Mucosa of descending colon (tissue), 3 donors: ENCODE data around the gene HOXA9. TPM values are rescaled to one million over a fixed set of nuclear protein-coding genes. Genes with fewer than 3 reads are reported as not detected.
A peak's percentile ranks its signal among the peaks of the same experiment; 100 is the strongest.

ENCODE experiments used
- ATAC-seq: fragments of 200-7000 bp; cut with Tn5 transposase; one replicate; pipeline ENCODE4 v1.9.1; 2020; ENCODE audit warnings: mild to moderate bottlenecking, moderate library complexity
- DNase-seq, 3 donors: peaks; one replicate each; pipeline ENCODE4 v3.0.0-alpha.2; 2020
- H3K36me3 ChIP-seq: fragments of 200-600 bp; one replicate; pipeline ENCODE4 v1.8.0; 2021; ENCODE audit warnings: low read depth, mild to moderate bottlenecking
- H3K4me1 ChIP-seq: fragments of 200-600 bp; one replicate; pipeline ENCODE4 v1.8.0; 2021; ENCODE audit warnings: low read depth, mild to moderate bottlenecking
- H3K4me3 ChIP-seq: fragments of 200-600 bp; one replicate; pipeline ENCODE4 v1.8.0; 2021; ENCODE audit warnings: mild to moderate bottlenecking
- H3K9me3 ChIP-seq: fragments of 200-600 bp; one replicate; pipeline ENCODE4 v1.8.0; 2021; ENCODE audit warnings: mild to moderate bottlenecking
- intact Hi-C, 2 donors: fragments of 100-400 bp; cut with DNase I in 1 of 2; cut with micrococcal nuclease in 1 of 2; formaldehyde crosslinking; loops; one replicate each; pipeline versions ENCODE4 v1.11.0 to v1.11.1; 2022; cut with DNase I, micrococcal nuclease
- total RNA-seq, 3 donors: library from RNA; stranded (reverse); fragmentation: NEBNext Ultra II Directional in 2 of 3; extraction: Animal tissue kit (Norgen Biotek cat#: 25700) in 2 of 3; gene quantifications; one replicate each; pipeline versions ENCODE4 v1.2.1 to v1.2.4, GENCODE V29; 2021 to 2023
- TF ChIP-seq, protein P1 (sequence below): fragments of 200-600 bp; IDR thresholded peaks from one replicate; pipeline ENCODE4 v1.8.0; 2022; ENCODE audit warnings: antibody characterized with exemption, mild to moderate bottlenecking
- donor health status: DM: no; HTN: no; CAD: no; lungs with moderate emphysema.
- donor health status: DM: no; HTN: no; CAD: no.
- donor health status: DM: no; HTN: yes; CAD: no.

The HOXA9 gene
- total RNA-seq, 3 donors from 2014 or later = 22.0 to 27.9 (median 25.0) TPM

DNA sequence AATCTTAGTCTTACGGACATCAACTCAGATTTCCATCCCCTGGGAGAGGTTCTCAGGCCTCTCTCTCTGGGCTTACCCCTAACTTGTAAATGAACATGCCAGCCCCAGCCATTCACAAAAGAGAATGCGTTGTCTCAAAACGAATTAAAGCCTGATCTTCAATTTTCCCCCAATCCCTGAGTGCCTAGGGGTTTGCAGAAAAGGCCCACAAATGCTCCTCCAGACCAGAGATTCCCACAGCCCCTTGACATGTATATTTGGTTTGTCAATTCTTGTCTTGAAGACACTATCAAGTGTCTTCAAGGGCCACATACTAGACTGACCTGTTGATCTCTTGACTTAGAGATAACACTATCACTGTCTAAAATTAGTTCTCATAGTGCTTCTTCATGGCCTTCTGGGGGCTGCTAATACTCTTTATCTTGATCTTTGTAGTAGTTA, 46.4 kb upstream of the HOXA9 start:
- H3K4me3 ChIP-seq = no peak overlapping the region
- ATAC-seq (no peak), DNase-seq (no peak)
- no peaks in the 10 kb centered on the region for H3K9me3 ChIP-seq
- peaks cover 20% of the 10 kb centered on the region for H3K4me1 ChIP-seq
- intact Hi-C loops = no loop called here
- TF ChIP-seq, protein P1, sequence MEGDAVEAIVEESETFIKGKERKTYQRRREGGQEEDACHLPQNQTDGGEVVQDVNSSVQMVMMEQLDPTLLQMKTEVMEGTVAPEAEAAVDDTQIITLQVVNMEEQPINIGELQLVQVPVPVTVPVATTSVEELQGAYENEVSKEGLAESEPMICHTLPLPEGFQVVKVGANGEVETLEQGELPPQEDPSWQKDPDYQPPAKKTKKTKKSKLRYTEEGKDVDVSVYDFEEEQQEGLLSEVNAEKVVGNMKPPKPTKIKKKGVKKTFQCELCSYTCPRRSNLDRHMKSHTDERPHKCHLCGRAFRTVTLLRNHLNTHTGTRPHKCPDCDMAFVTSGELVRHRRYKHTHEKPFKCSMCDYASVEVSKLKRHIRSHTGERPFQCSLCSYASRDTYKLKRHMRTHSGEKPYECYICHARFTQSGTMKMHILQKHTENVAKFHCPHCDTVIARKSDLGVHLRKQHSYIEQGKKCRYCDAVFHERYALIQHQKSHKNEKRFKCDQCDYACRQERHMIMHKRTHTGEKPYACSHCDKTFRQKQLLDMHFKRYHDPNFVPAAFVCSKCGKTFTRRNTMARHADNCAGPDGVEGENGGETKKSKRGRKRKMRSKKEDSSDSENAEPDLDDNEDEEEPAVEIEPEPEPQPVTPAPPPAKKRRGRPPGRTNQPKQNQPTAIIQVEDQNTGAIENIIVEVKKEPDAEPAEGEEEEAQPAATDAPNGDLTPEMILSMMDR = no peak
- H3K36me3 ChIP-seq = no peaks in the 10 kb centered on the region

DNA sequence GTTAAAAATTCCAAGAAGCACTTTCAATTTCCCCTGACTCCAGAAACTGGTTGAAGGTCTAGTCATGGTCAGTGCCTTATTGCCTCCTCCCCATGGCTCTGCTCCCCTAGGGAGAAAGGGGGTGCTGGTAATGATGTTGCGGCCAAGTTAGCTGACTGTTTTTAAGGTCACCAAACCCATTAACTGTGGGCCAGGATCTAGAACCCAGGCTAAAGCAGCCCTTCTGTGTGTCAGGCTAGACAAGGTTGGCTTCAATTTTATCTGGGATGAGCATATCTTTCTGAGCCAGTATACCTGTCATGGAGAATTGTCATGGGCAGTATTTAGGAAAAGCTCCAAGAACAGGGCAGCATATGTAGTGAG, 45.7 kb upstream of the HOXA9 start:
- DNase-seq = no peak
- Histone ChIP-seq H3K36me3 (no peaks in the 10 kb centered on the region), H3K4me3 (no peak overlapping the region), H3K9me3 (no peaks in the 10 kb centered on the region), H3K4me1 (peaks cover 20% of the 10 kb centered on the region)
- intact Hi-C loops = no loop called here
- ATAC-seq = no peak
- TF ChIP-seq, protein P1 = no peak

DNA sequence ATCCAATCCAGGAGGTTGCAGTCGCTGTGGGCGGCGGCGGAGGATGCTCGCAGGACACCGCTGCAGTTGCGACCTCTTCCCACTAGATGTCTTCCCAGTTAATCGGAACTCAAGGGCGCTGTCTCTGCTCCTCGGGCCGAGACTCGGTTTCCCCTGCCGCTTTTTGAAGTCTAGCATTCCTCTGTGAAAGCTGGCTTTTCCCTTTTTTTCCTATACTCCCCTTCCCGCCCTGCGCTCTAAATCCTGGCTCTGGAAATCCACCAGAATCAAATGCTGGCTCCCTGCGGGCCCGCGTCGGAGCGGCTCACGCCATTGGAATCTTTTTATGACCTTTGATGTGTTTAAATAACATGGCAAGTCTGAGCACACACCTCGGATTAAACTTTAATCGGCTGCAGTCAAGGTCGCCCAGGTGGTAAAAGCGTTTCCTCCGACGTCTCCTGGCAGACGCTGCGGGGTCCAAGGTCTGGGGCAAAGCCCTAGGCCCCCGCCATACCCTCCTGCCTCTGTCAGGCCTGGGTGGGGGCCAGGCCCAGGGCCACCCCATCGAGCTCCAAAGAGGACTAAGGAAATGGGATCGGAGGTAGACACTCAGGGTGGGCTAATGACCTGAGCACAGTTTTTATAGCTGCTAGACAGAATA, 45.2 kb upstream of the HOXA9 start:
- Histone ChIP-seq H3K36me3 (no peaks in the 10 kb centered on the region), H3K4me1 (peaks cover 20% of the 10 kb centered on the region), H3K4me3 (no peak overlapping the region), H3K9me3 (no peaks in the 10 kb centered on the region)
- DNase-seq (peak; percentile 80 to 91 (median 88)), ATAC-seq (peak; percentile 82)
- intact Hi-C loops = no loop called here
- TF ChIP-seq, protein P1 = peak; percentile 58

DNA sequence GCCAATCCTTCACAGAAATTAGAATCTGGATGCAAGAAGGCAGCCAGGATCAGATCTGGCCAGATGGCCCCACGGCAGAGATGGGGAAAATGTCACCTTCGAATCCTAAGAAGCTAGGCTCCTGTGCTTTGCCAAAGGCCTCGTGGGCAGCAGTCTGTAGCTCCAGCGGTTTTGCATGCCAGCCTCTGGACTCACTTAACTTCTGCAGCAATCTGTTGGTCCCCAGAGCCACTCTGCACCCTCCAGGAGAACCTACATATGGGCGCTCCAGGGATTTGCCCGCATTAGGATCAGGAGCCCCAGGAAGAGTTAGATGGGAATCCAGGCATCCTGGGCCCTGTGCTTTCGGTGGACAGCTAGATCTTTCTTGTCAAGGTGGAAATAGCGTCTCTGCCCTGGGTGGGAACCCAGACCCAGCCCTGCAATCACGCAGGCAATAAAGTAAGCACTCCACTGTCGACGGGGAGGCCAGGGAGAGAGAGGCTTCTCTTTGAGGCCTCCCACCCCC, 44.6 kb upstream of the HOXA9 start:
- intact Hi-C loops = loop anchor here in 1 of 2 donors (5.0 kb wide), 1 partner anchor 367 kb away; no protein-coding TSS in a partner anchor
- H3K4me1 ChIP-seq = peaks cover 25% of the 10 kb centered on the region
- TF ChIP-seq, protein P1 = no peak
- no peak overlapping the region for H3K4me3 ChIP-seq
- H3K36me3 ChIP-seq = no peaks in the 10 kb centered on the region
- H3K9me3 ChIP-seq = no peaks in the 10 kb centered on the region
- DNase-seq = peak in 1 of 3 donors; percentile 51
- ATAC-seq = no peak

DNA sequence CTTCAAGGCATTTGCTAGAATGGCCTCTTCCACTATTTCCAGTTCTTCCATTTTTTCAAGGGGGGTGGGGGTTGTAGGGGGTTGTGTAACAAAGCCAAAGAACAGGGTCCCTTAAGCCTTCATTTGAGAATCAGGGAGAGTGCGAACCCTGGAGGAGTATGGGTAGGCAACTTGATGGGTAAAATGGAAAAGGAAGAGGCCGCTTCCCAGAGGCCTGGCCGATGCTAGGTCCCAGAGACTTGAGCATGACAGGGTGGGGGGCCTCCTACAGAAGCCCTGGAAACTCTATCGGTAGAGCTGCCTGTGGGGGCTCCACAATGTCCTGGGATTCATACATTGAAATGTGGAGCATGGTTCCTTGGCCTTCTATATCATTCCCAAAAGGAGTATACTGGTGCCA, 43.7 kb upstream of the HOXA9 start:
- Histone ChIP-seq H3K9me3 (no peaks in the 10 kb centered on the region), H3K4me3 (no peak overlapping the region), H3K4me1 (peaks cover 25% of the 10 kb centered on the region), H3K36me3 (no peaks in the 10 kb centered on the region)
- no peak for DNase-seq
- intact Hi-C loops = loop anchor here in 1 of 2 donors (5.0 kb wide), 1 partner anchor 368 kb away; no protein-coding TSS in a partner anchor
- TF ChIP-seq, protein P1 = no peak
- no peak for ATAC-seq
